Activated CD4-positive, alpha-beta T cell treated with anti-CD3 and anti-CD28 coated beads for 48 hours (primary cell): ENCODE data around the gene MED7.

Experiments used
- DNase-seq: peaks from one replicate; pipeline ENCODE4 v3.0.0-alpha.2; 2020

The MED7 gene

GRCh38 chr5:157100140-157100679, 42.5 kb downstream of the MED7 start:
- peak; percentile 46 for DNase-seq

GRCh38 chr5:157088342-157088990, 54.2 kb downstream of the MED7 start:
- DNase-seq: no peak
